GM18498 (cell line): Measurements from ENCODE around the gene TUBGCP6.

Experiments
- ATAC-seq: cut with Tn5 transposase; IDR thresholded peaks from one replicate; pipeline ENCODE4 v1.9.1; 2021; ENCODE audit warnings: mild to moderate bottlenecking, moderate library complexity; ENCODE audit not compliant: unreplicated experiment

The TUBGCP6 gene

GRCh38 chr22:50251477-50252081, 6.8 kb upstream of the TUBGCP6 start:
- peak; percentile 2 for ATAC-seq

DNA sequence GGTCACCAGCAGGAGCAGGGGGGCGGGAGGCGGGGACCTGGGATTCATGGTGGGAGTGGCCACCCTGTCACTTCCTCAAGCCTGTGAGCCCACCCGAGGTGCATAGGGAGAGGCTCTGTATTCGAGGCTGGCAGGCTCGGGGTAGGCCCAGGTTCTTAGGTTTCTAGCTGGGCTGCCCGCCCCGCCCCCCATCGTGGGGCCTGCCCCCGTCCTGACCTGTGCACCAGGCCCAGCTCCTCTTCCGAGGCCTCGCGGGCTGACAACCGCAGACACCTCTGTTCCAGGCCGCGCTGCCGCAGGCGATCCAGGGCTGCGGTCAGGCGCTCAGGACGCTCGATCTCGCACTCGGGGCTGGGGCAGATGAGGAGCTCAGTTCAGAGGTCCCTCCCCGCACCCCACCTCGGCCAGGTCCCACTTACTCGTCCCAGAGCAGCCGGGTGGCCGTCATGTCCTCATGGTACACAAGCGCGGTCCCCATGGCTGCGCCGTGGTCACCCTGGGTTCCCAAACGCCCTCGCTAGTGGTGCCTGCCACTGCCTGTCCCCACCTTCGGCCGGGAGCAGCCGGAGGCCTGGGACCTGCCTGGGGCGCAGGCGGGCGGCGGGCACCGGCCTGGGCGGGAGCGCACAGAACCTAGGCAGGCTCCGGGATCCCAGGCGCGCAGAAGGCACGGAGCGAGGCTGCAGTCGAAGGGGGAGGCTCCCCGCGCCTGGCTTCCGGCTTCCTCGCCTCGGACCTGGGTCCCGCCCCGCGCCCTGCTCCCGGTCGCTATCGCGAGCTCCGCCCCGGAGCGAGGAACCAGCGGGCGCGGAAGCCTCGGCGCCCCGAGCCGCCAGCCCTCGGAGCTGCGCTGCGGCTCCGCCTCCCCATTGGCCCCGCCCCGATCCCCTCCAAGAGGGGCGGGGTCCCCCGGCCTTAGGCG, 6.0 kb upstream of the TUBGCP6 start, which contains the start of gene HDAC10:
Gene HDAC10 (minus strand): TSS at position 711 of the 922 bp plus-strand sequence. CDS start 233 bp downstream, at position 478.
- peak; percentile 56 for ATAC-seq

DNA sequence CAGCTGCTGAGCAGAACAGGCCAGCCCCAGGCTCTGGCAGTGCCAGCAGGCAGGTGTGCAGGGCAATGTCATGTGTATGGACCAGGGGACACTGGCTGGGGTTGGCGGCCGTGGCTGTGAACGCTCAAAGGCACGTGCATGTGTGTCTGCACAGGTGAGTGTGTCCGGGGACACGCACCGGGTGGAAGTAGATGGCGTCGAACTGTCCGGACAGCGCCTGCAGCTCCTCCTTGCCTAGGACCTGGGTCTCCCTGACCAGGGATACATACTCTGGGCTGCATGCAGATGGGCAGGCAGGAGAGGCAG, 5.4 kb upstream of the TUBGCP6 start:
- ATAC-seq, result no peak

GRCh38 chr22:50249341-50250248, 4.8 kb upstream of the TUBGCP6 start:
- no peak for ATAC-seq

- ATAC-seq, result no peak
Observed at GRCh38 chr22:50248196-50249081, 3.6 kb upstream of the TUBGCP6 start.

- ATAC-seq, result no peak
Observed at GRCh38 chr22:50247748-50248147, 2.9 kb upstream of the TUBGCP6 start.

GRCh38 chr22:50246242-50247175, 1.7 kb upstream of the TUBGCP6 start:
- ATAC-seq, result no peak

GRCh38 chr22:50245214-50246072, 620 bp upstream of the TUBGCP6 start:
- no peak for ATAC-seq

- no peak for ATAC-seq
Observed at GRCh38 chr22:50243685-50244419, 971 bp downstream of the TUBGCP6 start.

- no peak for ATAC-seq
Observed at GRCh38 chr22:50242406-50242949, 2.3 kb downstream of the TUBGCP6 start.

GRCh38 chr22:50238755-50239154, 6.1 kb downstream of the TUBGCP6 start:
- no peak for ATAC-seq

DNA sequence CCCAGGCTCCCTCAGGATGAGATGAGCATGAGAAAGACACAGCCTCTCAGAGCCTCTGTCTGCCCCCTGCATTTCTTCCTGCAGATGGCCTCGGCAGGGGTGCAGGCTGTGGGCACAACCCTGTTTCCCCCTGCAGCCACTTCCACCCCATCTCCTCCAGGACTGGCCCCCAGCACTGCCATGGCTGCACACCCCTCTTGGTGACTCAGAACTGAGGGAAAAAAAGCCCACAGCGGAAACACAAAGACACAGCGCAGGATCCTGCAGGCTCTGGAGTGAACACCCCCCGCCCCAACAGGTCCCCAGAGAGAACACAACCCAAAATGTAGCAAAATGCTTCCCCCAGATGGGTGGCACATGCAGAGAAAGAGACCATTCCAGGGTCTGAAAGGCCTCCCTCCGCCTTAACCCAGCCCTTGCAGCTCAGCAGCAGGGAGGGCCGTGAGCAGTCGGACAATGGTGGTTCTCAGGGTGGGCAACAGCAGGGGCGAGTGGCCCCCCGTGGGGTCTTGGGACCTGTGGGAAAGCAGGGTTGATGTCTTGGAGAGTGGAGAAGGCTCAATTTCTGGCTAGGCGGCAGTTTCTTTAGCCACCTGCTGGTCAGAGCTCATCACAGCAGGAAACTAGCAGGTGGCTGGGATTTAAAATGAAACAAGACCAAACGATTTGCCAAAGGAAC, 8.0 kb downstream of the TUBGCP6 start:
- no peak for ATAC-seq

GRCh38 chr22:50233223-50233622, 11.6 kb downstream of the TUBGCP6 start:
- no peak for ATAC-seq

DNA sequence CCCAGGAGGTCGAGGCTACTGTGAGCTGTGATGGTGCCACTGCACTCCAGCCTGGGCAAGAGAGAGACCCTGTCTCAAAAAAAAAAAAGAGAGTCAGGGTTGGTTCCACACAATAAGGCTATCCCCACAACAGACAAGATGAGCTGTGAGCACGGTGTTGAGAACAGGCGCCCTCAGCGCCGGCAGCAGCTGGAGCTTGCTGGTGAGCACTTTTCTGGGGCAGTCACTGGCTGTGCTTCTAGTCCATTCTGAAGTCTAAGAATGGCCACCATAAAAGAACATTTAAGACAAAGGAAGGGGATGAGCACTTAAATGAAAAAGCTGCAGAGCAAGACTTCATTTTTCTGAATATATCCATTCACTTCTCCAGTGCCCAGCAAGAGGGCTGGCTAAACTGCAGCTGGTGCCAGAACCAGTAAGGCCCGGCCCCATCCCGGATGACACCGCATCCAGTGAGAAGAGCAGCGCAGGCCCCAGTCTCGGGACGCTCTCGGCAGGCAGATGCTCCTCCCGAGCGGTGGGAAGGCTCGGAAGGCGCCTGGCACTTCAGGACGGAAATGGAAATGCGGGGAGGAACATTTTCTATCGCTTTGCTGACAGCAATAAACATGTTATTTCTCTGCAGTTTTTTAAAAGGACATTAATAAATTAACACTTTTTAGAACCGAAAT, 12.2 kb downstream of the TUBGCP6 start:
- no peak for ATAC-seq

- no peak for ATAC-seq
Observed at GRCh38 chr22:50229370-50229769, 15.5 kb downstream of the TUBGCP6 start.

- ATAC-seq, result no peak
Observed at GRCh38 chr22:50228366-50228765, 16.5 kb downstream of the TUBGCP6 start.
